IMR-90 (cell line): ENCODE data around the gene FAHD1. TPM values are rescaled to one million over a fixed set of nuclear protein-coding genes. Genes with fewer than 3 reads are reported as not detected.

Source experiments
- ATAC-seq: fragments of 200-7000 bp; cut with Tn5 transposase; 2 replicates; pipeline ENCODE4 v1.9.1; 2020; ENCODE audit warnings: low read depth, mild to moderate bottlenecking, moderate library complexity
- BruUV-seq: library from RNA; stranded (reverse); fragments of 400-500 nt; replicated peaks from 2 replicates; lab custom pipeline; 2021; lab: Mats Ljungman, UMichigan
- CTCF ChIA-PET: fragments of 300-600 bp; formaldehyde crosslinking; extraction: SDS; loops from one replicate; lab custom pipeline; 2021; ENCODE audit warnings: antibody characterized with exemption; lab: Yijun Ruan, JAX
- POLR2A ChIA-PET: fragments of 300-600 bp; sonication (Branson Sonifier 250); formaldehyde crosslinking; loops from one replicate; lab custom pipeline; 2022; ENCODE audit warnings: antibody characterized with exemption; ENCODE audit not compliant: unreplicated experiment; lab: Charles Lee
- DNase-seq: peaks from one replicate; pipeline ENCODE4 v3.0.0; 2013
- H2AFZ ChIP-seq: replicated peaks from 2 replicates; pipeline ENCODE3; 2013; ENCODE audit warnings: low read length, mild to moderate bottlenecking; ENCODE audit not compliant: poor library complexity
- H2AK5ac ChIP-seq: 2 replicates; pipeline ENCODE4 v1.6.1; 2013; ENCODE audit warnings: low read depth, low read length, inconsistent platforms
- H2AK9ac ChIP-seq: replicated peaks from 2 replicates; pipeline ENCODE3; 2013; ENCODE audit warnings: mild to moderate bottlenecking, low read depth, low read length, moderate library complexity; ENCODE audit not compliant: poor library complexity
- H2BK120ac ChIP-seq: 2 replicates; pipeline ENCODE4 v1.6.1; 2013; ENCODE audit warnings: low read depth, low read length, inconsistent platforms
- H2BK15ac ChIP-seq: 3 replicates; pipeline ENCODE4 v1.6.1; 2013; ENCODE audit warnings: low read depth, low read length, inconsistent platforms
- H2BK20ac ChIP-seq: 2 replicates; pipeline ENCODE4 v1.6.1; 2013; ENCODE audit warnings: low read depth, mild to moderate bottlenecking, inconsistent platforms, low read length, moderate library complexity
- H2BK5ac ChIP-seq: 2 replicates; pipeline ENCODE4 v1.6.1; 2013; ENCODE audit warnings: mild to moderate bottlenecking, low read depth, low read length, inconsistent platforms; ENCODE audit not compliant: poor library complexity, severe bottlenecking
- H3K14ac ChIP-seq: replicated peaks from 2 replicates; pipeline ENCODE4 v1.6.1; 2013; ENCODE audit warnings: low read depth, low read length, inconsistent platforms
- H3K18ac ChIP-seq: 2 replicates; pipeline ENCODE4 v1.6.1; 2013; ENCODE audit warnings: low read depth, low read length, control low read depth
- H3K23ac ChIP-seq: 2 replicates; pipeline ENCODE4 v1.6.1; 2013; ENCODE audit warnings: low read depth, low read length, inconsistent platforms
- H3K27ac ChIP-seq: 2 replicates; pipeline ENCODE4 v1.5.1; 2013; ENCODE audit warnings: mild to moderate bottlenecking, control low read depth, low read length; ENCODE audit not compliant: insufficient read depth
- H3K27me3 ChIP-seq: 2 replicates; pipeline ENCODE4 v1.6.1; 2013; ENCODE audit warnings: low read length; ENCODE audit not compliant: control insufficient read depth, insufficient read depth
- H3K36me3 ChIP-seq: 2 replicates; pipeline ENCODE4 v1.6.1; 2013; ENCODE audit warnings: low read length, mixed read lengths; ENCODE audit not compliant: control insufficient read depth, insufficient read depth
- H3K4ac ChIP-seq: 2 replicates; pipeline ENCODE4 v1.6.1; 2013; ENCODE audit warnings: low read depth, low read length, inconsistent platforms
- H3K4me1 ChIP-seq: 2 replicates; pipeline ENCODE4 v1.6.1; 2013; ENCODE audit warnings: low read length, mixed read lengths; ENCODE audit not compliant: control insufficient read depth, insufficient read depth
- H3K4me2 ChIP-seq: 2 replicates; pipeline ENCODE4 v1.6.1; 2013; ENCODE audit warnings: low read depth, mild to moderate bottlenecking, control low read depth, low read length, moderate library complexity
- H3K4me3 ChIP-seq: 2 replicates; pipeline ENCODE4 v1.5.1; 2013; ENCODE audit warnings: low read depth, mild to moderate bottlenecking, control low read depth, low read length, moderate library complexity; ENCODE audit not compliant: insufficient read depth
- H3K56ac ChIP-seq: 2 replicates; pipeline ENCODE4 v1.6.1; 2013; ENCODE audit warnings: low read length, inconsistent platforms; ENCODE audit not compliant: insufficient read depth; ENCODE audit errors: extremely low read depth
- H3K79me1 ChIP-seq, 2 experiments: 2 replicates each; pipeline ENCODE4 v1.6.1; 2013; ENCODE audit warnings: low read length in 2 of 2, inconsistent platforms in 1 of 2, low read depth in 1 of 2
- H3K9ac ChIP-seq: 2 replicates; pipeline ENCODE4 v1.6.1; 2013; ENCODE audit warnings: low read depth, low read length, control low read depth
- H3K9me1 ChIP-seq: 2 replicates; pipeline ENCODE4 v1.6.1; 2013; ENCODE audit warnings: low read length, inconsistent platforms; ENCODE audit not compliant: insufficient read depth
- H3K9me3 ChIP-seq: 2 replicates; pipeline ENCODE4 v1.6.1; 2013; ENCODE audit warnings: low read length; ENCODE audit not compliant: control insufficient read depth, insufficient read depth
- H4K20me1 ChIP-seq: 2 replicates; pipeline ENCODE4 v1.6.1; 2013; ENCODE audit warnings: low read length, inconsistent platforms; ENCODE audit not compliant: insufficient read depth
- H4K5ac ChIP-seq: 2 replicates; pipeline ENCODE4 v1.6.1; 2013; ENCODE audit warnings: mild to moderate bottlenecking, low read depth, low read length, control low read depth
- H4K8ac ChIP-seq, 2 experiments: 2 replicates each; pipeline ENCODE4 v1.6.1; 2013; ENCODE audit warnings: low read depth in 2 of 2, low read length in 2 of 2, control low read depth in 1 of 2, inconsistent platforms in 1 of 2
- H4K91ac ChIP-seq: 2 replicates; pipeline ENCODE4 v1.6.1; 2013; ENCODE audit warnings: low read depth, low read length, inconsistent platforms; ENCODE audit not compliant: insufficient read depth
- BHLHE40 ChIP-seq: fragments of 150-350 bp; IDR thresholded peaks from 2 replicates; pipeline ENCODE4 v1.6.1; 2016; ENCODE audit warnings: mild to moderate bottlenecking, low read depth, low read length
- CEBPB ChIP-seq: IDR thresholded peaks from 2 replicates; pipeline ENCODE4 v1.6.1; 2012; ENCODE audit warnings: low read depth, low read length, improper control_type of control experiment
- CHD1 ChIP-seq: IDR thresholded peaks from 2 replicates; pipeline ENCODE4 v1.6.1; 2012; ENCODE audit warnings: low read depth, low read length, improper control_type of control experiment
- CTCF ChIP-seq: conservative IDR thresholded peaks from 2 replicates; pipeline ENCODE4 v1.5.1; 2012; ENCODE audit warnings: mild to moderate bottlenecking, low read depth, low read length, improper control_type of control experiment
- ELK1 ChIP-seq: fragments of 150-350 bp; IDR thresholded peaks from 2 replicates; pipeline ENCODE4 v1.6.1; 2016; ENCODE audit warnings: low read depth, mild to moderate bottlenecking, low read length, moderate library complexity, borderline replicate concordance
- MAZ ChIP-seq: IDR thresholded peaks from 2 replicates; pipeline ENCODE4 v1.6.1; 2012; ENCODE audit warnings: low read depth, mild to moderate bottlenecking, low read length, improper control_type of control experiment, moderate library complexity, borderline replicate concordance
- POLR2A ChIP-seq: IDR thresholded peaks from 2 replicates; pipeline ENCODE4 v1.6.1; 2012; ENCODE audit warnings: mild to moderate bottlenecking, low read depth, low read length
- RCOR1 ChIP-seq: IDR thresholded peaks from 2 replicates; pipeline ENCODE4 v1.6.1; 2012; ENCODE audit warnings: mild to moderate bottlenecking, low read length, improper control_type of control experiment; ENCODE audit not compliant: insufficient replicate concordance
- RFX5 ChIP-seq: IDR thresholded peaks from 2 replicates; pipeline ENCODE4 v1.8.0; 2012; ENCODE audit warnings: low read depth, mild to moderate bottlenecking, low read length, moderate library complexity
- SMC3 ChIP-seq: fragments of 150-350 bp; IDR thresholded peaks from 2 replicates; pipeline ENCODE4 v1.6.1; 2016; ENCODE audit warnings: low read depth, mild to moderate bottlenecking, antibody characterized with exemption, low read length, moderate library complexity
- USF2 ChIP-seq: fragments of 150-350 bp; IDR thresholded peaks from 2 replicates; pipeline ENCODE4 v1.6.1; 2017; ENCODE audit warnings: mild to moderate bottlenecking, antibody characterized with exemption, low read length, low read depth
- WGBS, 2 experiments: methylation state at CpG; one replicate each; pipeline versions ENCODE4 v1.1.5 to v1.1.7; 2013; ENCODE audit warnings: missing lambda C conversion rate in 2 of 2; ENCODE audit not compliant: insufficient read length in 1 of 2; ENCODE audit errors: extremely low coverage in 2 of 2; 5-methylcytosine and 5-hydroxymethylcytosine counted together
- dilution Hi-C: fragments of 300-500 bp; cut with HindIII; formaldehyde crosslinking; loops from one replicate; pipeline ENCODE4 v1.14.3; 2018; ENCODE audit warnings: low sequenced_read_pairs; ENCODE audit not compliant: unreplicated experiment
- in situ Hi-C: fragments of 300-500 bp; cut with MboI; formaldehyde crosslinking; loops from 3 replicates; pipeline ENCODE4 v1.14.3; 2019; ENCODE audit warnings: low sequenced_read_pairs, inconsistent platforms, mixed read lengths
- intact Hi-C: fragments of 100-400 bp; cut with micrococcal nuclease; formaldehyde crosslinking; loops from 2 replicates; pipeline ENCODE4 v1.10.0; 2022
- polyA plus RNA-seq, 3 experiments: library from polyadenylated mRNA; depleted of rRNA; stranded (reverse); fragments of >200 nt; gene quantifications; 2 replicates each; pipeline ENCODE4 v1.2.3, GENCODE V29; 2012; ENCODE audit warnings: low replicate concordance in 1 of 3
- total RNA-seq: library from RNA; depleted of rRNA; stranded (reverse); fragments of >200 nt; gene quantifications from 2 replicates; pipeline ENCODE4 v1.2.3, GENCODE V29; 2012

Gene FAHD1
- total and polyA plus RNA-seq, 2 of the 4 experiments (the other 2 are of a cell fraction), result 65.3 to 85.9 TPM

- Histone ChIP-seq H3K9me1 (peaks cover 7% of the 10 kb centered on the region; the same call in 1 of the 2 replicates), H3K27ac (no peak overlapping the region), H2BK15ac (no peak overlapping the region), H2AK5ac (no peak overlapping the region), H2BK20ac (no peak overlapping the region), H3K27me3 (no peaks in the 10 kb centered on the region), H3K23ac (no peak overlapping the region), H3K4me3 (no peak overlapping the region), H3K9ac (no peak overlapping the region), H4K8ac (no peak overlapping the region), H3K4ac (no peak overlapping the region), H2BK5ac (no peak overlapping the region), H3K9me3 (no peaks in the 10 kb centered on the region), H3K14ac (no peak overlapping the region), H3K18ac (no peak overlapping the region), H3K79me1 (peaks cover 17 to 55% of the 10 kb centered on the region in 2 experiments), H2AFZ (no peak overlapping the region), H3K56ac (no peak overlapping the region), H3K4me1 (peaks cover 3% of the 10 kb centered on the region; the same call in 1 of the 2 replicates), H3K4me2 (no peak overlapping the region), H4K91ac (no peak overlapping the region), H4K5ac (no peak overlapping the region), H4K20me1 (peaks cover 38% of the 10 kb centered on the region), H2BK120ac (no peak overlapping the region), H3K36me3 (peaks cover 32% of the 10 kb centered on the region), H2AK9ac (peak overlapping the region; percentile 55)
- no peak for DNase-seq
- dilution Hi-C loops (no loop called here), intact Hi-C loops (loop anchor here (5.0 kb wide), 1 partner anchor 42 kb away; the partner anchor contains the start of genes FAHD1 and HAGH), in situ Hi-C loops (no loop called here)
- ATAC-seq, result no peak
- BruUV-seq, result no TSS peak
- 94% methylated on average over 7 of the region's 26 CpGs; no CpG with 5 or more reads in 1 of the 2 experiments for WGBS, 2 experiments
- TF ChIP-seq USF2 (no peak), RCOR1 (no peak), CEBPB (no peak), ELK1 (no peak), CHD1 (no peak), BHLHE40 (no peak), MAZ (no peak), CTCF (no peak), RFX5 (no peak), POLR2A (no peak), SMC3 (no peak)
- CTCF ChIA-PET, result no interaction called here
- POLR2A ChIA-PET, result no interaction called here
Observed at GRCh38 chr16:1784977-1785845, 41.8 kb upstream of the FAHD1 start.
